ENCODE measurements around the gene PEMT. TPM values are rescaled to one million over a fixed set of nuclear protein-coding genes. Genes with fewer than 3 reads are reported as not detected.
"Not testable (repeated sequence)": the region's sequence is repeated elsewhere in the genome, so short reads cannot be mapped to it uniquely, and the experiment has no call there.

Gene PEMT
- 137 and 178 TPM in 2 replicates for total RNA-seq (2014; rRNA removed)
- Bru-seq, nascent RNA = percentile 51 among the genes with signal in this experiment
- BruChase-seq, experiment 1, labeled RNA remaining after a 6-hour chase = percentile 43 among the genes with signal in this experiment
- percentile 48 among the genes with signal in this experiment for BruChase-seq, experiment 2, labeled RNA remaining after a 2-hour chase
- long read RNA-seq, transcript PEMT-201 (7 exons, 1,013 nt) = major isoform, 40 of 53 reads
- long read RNA-seq, partial matches to known transcripts = 2 of 53 reads
- long read RNA-seq, other reads (novel, unspliced or antisense) = 10 of 53 reads

GRCh38 chr17:17591355-17592298 is at the start of gene PEMT:
TSS of gene PEMT (minus strand) at chr17:17591708. CDS start at chr17:17591626, 82 bp downstream.
- ChIA-PET CTCF (no interaction called here), POLR2A (ENCODE audit: unreplicated experiment) (interaction anchor here (0.6 to 0.7 kb wide), 6 partner anchors 50 to 1003 kb away, joined by 3 to 7 read pairs (median 3); no protein-coding TSS in a partner anchor)
- intact Hi-C loops (cut with micrococcal nuclease) = no loop called here
- no TSS peak for BruUV-seq (replicated peaks)
- ATAC-seq = peak; percentile 97
- no peaks in the 10 kb centered on the region for H4K20me1 ChIP-seq (ENCODE audit: low read length)
- no peaks in the 10 kb centered on the region for H3K9me3 ChIP-seq (ENCODE audit: low read length)
- H3K4me3 ChIP-seq (ENCODE audit: low read length) = peak within 1 kb of the TSS; percentile 85
- TF ChIP-seq EZH2 (IDR thresholded peaks at IDR 0.05; ENCODE audit: low read length, unreplicated experiment) (no peak), CTCF (conservative IDR thresholded peaks at IDR 0.05; ENCODE audit: low read depth, low read length) (no peak), EZH2phosphoT487 (IDR thresholded peaks at IDR 0.05; ENCODE audit: borderline replicate concordance, low read length) (no peak)
- H3K79me2 ChIP-seq (ENCODE audit: low read length) = peaks cover 50% of the 10 kb centered on the region
- peak; percentile 98 for DNase-seq
- peak within 1 kb of the TSS; percentile 92 for H3K4me2 ChIP-seq (ENCODE audit: low read length)
- H3K9me2 ChIP-seq (replicated peaks; ENCODE audit: low read length) = no peaks in the 10 kb centered on the region
- no peaks in the 10 kb centered on the region for H3K27me3 ChIP-seq (ENCODE audit: low read length)
- no peaks in the 10 kb centered on the region for H3F3A ChIP-seq (ENCODE audit: low read length, unreplicated experiment)
- peak within 1 kb of the TSS; percentile 98 for H3K9ac ChIP-seq (ENCODE audit: low read length)
- H3K36me3 ChIP-seq (ENCODE audit: low read depth, low read length) = no peaks in the 10 kb centered on the region
- peak within 1 kb of the TSS; percentile 90 for H3K27ac ChIP-seq (ENCODE audit: low read length)
- peaks cover 19% of the 10 kb centered on the region for H3K4me1 ChIP-seq (ENCODE audit: insufficient read depth, low read length)
- H2AFZ ChIP-seq (ENCODE audit: low read length) = peak within 1 kb of the TSS; percentile 98

- H2AFZ ChIP-seq (ENCODE audit: low read length); CTCF ChIA-PET; H3K4me2 ChIP-seq (ENCODE audit: low read length); H3K36me3 ChIP-seq (ENCODE audit: low read depth, low read length); H3K9ac ChIP-seq (ENCODE audit: low read length); H3K27me3 ChIP-seq (ENCODE audit: low read length); BruUV-seq (replicated peaks); POLR2A ChIA-PET (ENCODE audit: unreplicated experiment); intact Hi-C loops (cut with micrococcal nuclease); H3K27ac ChIP-seq (ENCODE audit: low read length); H3K79me2 ChIP-seq (ENCODE audit: low read length); H4K20me1 ChIP-seq (ENCODE audit: low read length); DNase-seq; H3K4me3 ChIP-seq (ENCODE audit: low read length); H3K9me3 ChIP-seq (ENCODE audit: low read length); H3F3A ChIP-seq (ENCODE audit: low read length, unreplicated experiment); H3K4me1 ChIP-seq (ENCODE audit: insufficient read depth, low read length); ATAC-seq; H3K9me2 ChIP-seq (replicated peaks; ENCODE audit: low read length): not testable (repeated sequence)
Observed at GRCh38 chr17:17639661-17640270, 48.3 kb upstream of the PEMT start.

GRCh38 chr17:17638467-17638866 is 47.0 kb upstream of the PEMT start:
- DNase-seq (no peak), ATAC-seq (no peak)
- Histone ChIP-seq H2AFZ (ENCODE audit: low read length) (no peak overlapping the region), H3K27me3 (ENCODE audit: low read length) (no peaks in the 10 kb centered on the region), H3K4me2 (ENCODE audit: low read length) (no peak overlapping the region), H3K27ac (ENCODE audit: low read length) (no peak overlapping the region), H3K4me1 (ENCODE audit: insufficient read depth, low read length) (no peaks in the 10 kb centered on the region), H3K9ac (ENCODE audit: low read length) (no peak overlapping the region), H3K9me3 (ENCODE audit: low read length) (no peaks in the 10 kb centered on the region), H3K4me3 (ENCODE audit: low read length) (no peak overlapping the region), H3K36me3 (ENCODE audit: low read depth, low read length) (no peaks in the 10 kb centered on the region), H4K20me1 (ENCODE audit: low read length) (no peaks in the 10 kb centered on the region), H3K79me2 (ENCODE audit: low read length) (no peaks in the 10 kb centered on the region), H3F3A (ENCODE audit: low read length, unreplicated experiment) (no peaks in the 10 kb centered on the region), H3K9me2 (replicated peaks; ENCODE audit: low read length) (no peaks in the 10 kb centered on the region)
- intact Hi-C loops (cut with micrococcal nuclease) = no loop called here
- POLR2A ChIA-PET (ENCODE audit: unreplicated experiment) = no interaction called here
- CTCF ChIA-PET = no interaction called here
- no TSS peak for BruUV-seq (replicated peaks)
- TF ChIP-seq EZH2 (IDR thresholded peaks at IDR 0.05; ENCODE audit: low read length, unreplicated experiment) (no peak), EZH2phosphoT487 (IDR thresholded peaks at IDR 0.05; ENCODE audit: borderline replicate concordance, low read length) (no peak), CTCF (conservative IDR thresholded peaks at IDR 0.05; ENCODE audit: low read depth, low read length) (no peak)

Measured in PC-3 (cell line).